Measurements from ENCODE around the gene GNAL.

DNA sequence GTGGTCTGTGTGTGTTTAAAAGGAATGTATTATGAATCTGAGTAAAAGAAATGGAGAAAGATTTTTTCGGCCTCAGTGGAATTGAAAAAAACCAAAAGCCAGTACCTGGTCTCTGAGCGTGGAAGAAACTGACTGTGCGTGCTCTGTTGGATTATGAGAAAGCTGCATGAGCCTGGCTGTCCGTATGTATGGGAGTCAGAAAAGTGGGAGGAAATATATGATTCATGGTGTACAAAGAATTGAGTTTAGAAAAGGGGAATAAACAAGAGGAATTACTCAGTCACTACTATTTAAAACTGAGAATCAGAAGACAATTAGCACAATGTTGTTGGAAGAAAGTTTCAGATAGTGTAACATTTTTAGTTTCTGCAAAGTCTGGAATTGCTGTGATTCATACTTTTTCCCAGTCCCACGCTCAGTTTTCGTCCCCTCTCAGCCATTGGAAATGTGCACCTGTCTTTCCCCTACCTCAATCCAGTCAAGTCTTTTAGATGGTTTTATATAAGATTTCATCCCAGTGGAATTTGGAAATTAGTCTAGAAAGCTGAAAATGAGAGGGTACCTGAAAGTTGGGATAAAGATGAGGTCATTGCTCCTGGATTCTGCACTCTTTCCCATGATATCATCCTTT lies 95.7 kb downstream of the GNAL start:
- TF ChIP-seq CTCF (IDR thresholded peaks at IDR 0.05; ENCODE audit: low read depth, low read length, poor library complexity, severe bottlenecking) (no peak), EZH2phosphoT487 (IDR thresholded peaks at IDR 0.05; ENCODE audit: borderline replicate concordance, low read length) (no peak)

All from DOHH2 (cell line).